BLaER1 (cell line): ENCODE data around the gene CTU2.

Experiments
- H3K27ac ChIP-seq: shearing (Covaris generic); formaldehyde crosslinking; 2 replicates; pipeline ENCODE4 v1.8.1; 2022
- H3K27me3 ChIP-seq: shearing (Covaris generic); formaldehyde crosslinking; 2 replicates; pipeline ENCODE4 v1.8.1; 2022
- H3K36me3 ChIP-seq: shearing (Covaris generic); formaldehyde crosslinking; 2 replicates; pipeline ENCODE4 v1.8.1; 2022
- H3K4me1 ChIP-seq: shearing (Covaris generic); formaldehyde crosslinking; 2 replicates; pipeline ENCODE4 v1.8.1; 2022
- H3K4me2 ChIP-seq: shearing (Covaris generic); formaldehyde crosslinking; 2 replicates; pipeline ENCODE4 v1.8.1; 2022
- H3K4me3 ChIP-seq: shearing (Covaris generic); formaldehyde crosslinking; 2 replicates; pipeline ENCODE4 v1.8.1; 2022
- H3K9ac ChIP-seq: shearing (Covaris generic); formaldehyde crosslinking; 2 replicates; pipeline ENCODE4 v1.8.1; 2022
- H3K9me3 ChIP-seq: shearing (Covaris generic); formaldehyde crosslinking; 2 replicates; pipeline ENCODE4 v1.8.1; 2022
- H4K20me1 ChIP-seq: shearing (Covaris generic); formaldehyde crosslinking; 2 replicates; pipeline ENCODE4 v1.8.1; 2022
- Cebpa-rat ChIP-seq: shearing (Covaris generic); IDR thresholded peaks from 2 replicates; pipeline ENCODE4 v1.8.1; 2022

CTU2 gene

GRCh38 chr16:88701581-88702370 is 4.5 kb upstream of the CTU2 start:
- H3K4me3 ChIP-seq = peak overlapping the region; percentile 57
- peaks cover 27% of the 10 kb centered on the region for H3K36me3 ChIP-seq
- peaks cover 86% of the 10 kb centered on the region for H3K4me1 ChIP-seq
- peaks cover 91% of the 10 kb centered on the region for H4K20me1 ChIP-seq
- H3K27ac ChIP-seq = peak overlapping the region; percentile 86
- peak overlapping the region; percentile 77 for H3K9ac ChIP-seq
- H3K27me3 ChIP-seq = peaks cover 26% of the 10 kb centered on the region
- peak overlapping the region; percentile 95 for H3K4me2 ChIP-seq
- no peak for TF ChIP-seq Cebpa-rat
- no peaks in the 10 kb centered on the region for H3K9me3 ChIP-seq

- Histone ChIP-seq H3K9me3 (no peaks in the 10 kb centered on the region), H3K4me2 (peak overlapping the region; percentile 95), H3K4me1 (peaks cover 90% of the 10 kb centered on the region), H3K27me3 (peaks cover 26% of the 10 kb centered on the region), H4K20me1 (peaks cover 91% of the 10 kb centered on the region), H3K9ac (peak overlapping the region; percentile 77), H3K27ac (peak overlapping the region; percentile 86), H3K36me3 (peaks cover 19% of the 10 kb centered on the region), H3K4me3 (peak overlapping the region; percentile 57)
- no peak for TF ChIP-seq Cebpa-rat
Observed at GRCh38 chr16:88702371-88703210, 3.7 kb upstream of the CTU2 start.

- Histone ChIP-seq H3K4me2 (peak overlapping the region; percentile 95), H3K4me3 (peak overlapping the region; percentile 57), H3K36me3 (peaks cover 20% of the 10 kb centered on the region; the same call in 1 of the 2 replicates), H3K9ac (peak overlapping the region; percentile 77), H4K20me1 (peaks cover 91% of the 10 kb centered on the region), H3K4me1 (peaks cover 90% of the 10 kb centered on the region), H3K9me3 (no peaks in the 10 kb centered on the region), H3K27me3 (peaks cover 26% of the 10 kb centered on the region), H3K27ac (peak overlapping the region; percentile 86)
- no peak for TF ChIP-seq Cebpa-rat
Observed at GRCh38 chr16:88703486-88704309, 2.6 kb upstream of the CTU2 start.

GRCh38 chr16:88705076-88705684 is 1.1 kb upstream of the CTU2 start:
- H3K9ac ChIP-seq = peak overlapping the region; percentile 80
- H3K4me3 ChIP-seq = peak overlapping the region; percentile 98
- H3K9me3 ChIP-seq = no peaks in the 10 kb centered on the region
- TF ChIP-seq Cebpa-rat = no peak
- peaks cover 26% of the 10 kb centered on the region for H3K27me3 ChIP-seq
- peaks cover 91% of the 10 kb centered on the region for H4K20me1 ChIP-seq
- H3K36me3 ChIP-seq = peaks cover 22% of the 10 kb centered on the region; the same call in 1 of the 2 replicates
- no peak overlapping the region for H3K27ac ChIP-seq
- H3K4me2 ChIP-seq = peak overlapping the region; percentile 95
- H3K4me1 ChIP-seq = peaks cover 75% of the 10 kb centered on the region

- H3K9me3 ChIP-seq = no peaks in the 10 kb centered on the region
- H3K4me3 ChIP-seq = peak overlapping the region; percentile 98
- peaks cover 26% of the 10 kb centered on the region for H3K27me3 ChIP-seq
- peaks cover 74% of the 10 kb centered on the region for H3K4me1 ChIP-seq
- peak overlapping the region; percentile 95 for H3K4me2 ChIP-seq
- H3K9ac ChIP-seq = peak overlapping the region; percentile 80
- H3K36me3 ChIP-seq = peaks cover 27% of the 10 kb centered on the region; the same call in 1 of the 2 replicates
- H3K27ac ChIP-seq = peak overlapping the region; percentile 83
- no peak for TF ChIP-seq Cebpa-rat
- H4K20me1 ChIP-seq = peaks cover 92% of the 10 kb centered on the region
Observed at GRCh38 chr16:88705801-88706228, 488 bp upstream of the CTU2 start.

- H3K27ac ChIP-seq = peak overlapping the region; percentile 83
- H3K9ac ChIP-seq = peak overlapping the region; percentile 80
- H3K27me3 ChIP-seq = peaks cover 26% of the 10 kb centered on the region
- H4K20me1 ChIP-seq = peaks cover 94% of the 10 kb centered on the region
- H3K9me3 ChIP-seq = no peaks in the 10 kb centered on the region
- H3K36me3 ChIP-seq = peaks cover 40% of the 10 kb centered on the region; the same call in 1 of the 2 replicates
- no peak for TF ChIP-seq Cebpa-rat
- H3K4me3 ChIP-seq = peak overlapping the region; percentile 98
- H3K4me2 ChIP-seq = peak overlapping the region; percentile 95
- H3K4me1 ChIP-seq = peaks cover 69% of the 10 kb centered on the region
Observed at GRCh38 chr16:88706965-88707826, 893 bp downstream of the CTU2 start.

GRCh38 chr16:88710556-88710955 is 4.3 kb downstream of the CTU2 start:
- Histone ChIP-seq H3K27ac (no peak overlapping the region), H3K9ac (0 out of 2 replicates have a peak overlapping the region, but pooled peaks have one; percentile 24), H3K4me2 (peak overlapping the region; percentile 28; the same call in 1 of the 2 replicates), H3K4me3 (no peak overlapping the region), H3K36me3 (peaks cover 67% of the 10 kb centered on the region), H3K9me3 (no peaks in the 10 kb centered on the region), H3K4me1 (peaks cover 35% of the 10 kb centered on the region), H4K20me1 (peaks cover 89% of the 10 kb centered on the region), H3K27me3 (peaks cover 6% of the 10 kb centered on the region)
- TF ChIP-seq Cebpa-rat = no peak

GRCh38 chr16:88711750-88712340 is 5.5 kb downstream of the CTU2 start:
- H3K9me3 ChIP-seq = no peaks in the 10 kb centered on the region
- H3K27ac ChIP-seq = no peak overlapping the region
- H3K4me1 ChIP-seq = peaks cover 34% of the 10 kb centered on the region
- H3K27me3 ChIP-seq = no peaks in the 10 kb centered on the region
- H4K20me1 ChIP-seq = peaks cover 95% of the 10 kb centered on the region
- H3K4me2 ChIP-seq = no peak overlapping the region
- no peak for TF ChIP-seq Cebpa-rat
- H3K36me3 ChIP-seq = peaks cover 80% of the 10 kb centered on the region
- no peak overlapping the region for H3K4me3 ChIP-seq
- no peak overlapping the region for H3K9ac ChIP-seq
